Colonic mucosa (tissue), 4 donors: ENCODE measurements around the gene C16orf95. TPM values are rescaled to one million over a fixed set of nuclear protein-coding genes. Genes with fewer than 3 reads are reported as not detected.

Experiments used
- DNase-seq: peaks from one replicate; pipeline ENCODE4 v3.0.0-alpha.2; 2020
- H3K27ac ChIP-seq: fragments of 200-600 bp; one replicate; pipeline ENCODE4 v1.8.0; 2021
- H3K27me3 ChIP-seq: fragments of 200-600 bp; one replicate; pipeline ENCODE4 v1.8.0; 2021
- H3K36me3 ChIP-seq: fragments of 200-600 bp; one replicate; pipeline ENCODE4 v1.8.0; 2021
- H3K4me1 ChIP-seq: fragments of 200-600 bp; one replicate; pipeline ENCODE4 v1.8.0; 2021; ENCODE audit warnings: mild to moderate bottlenecking
- H3K4me3 ChIP-seq: fragments of 200-600 bp; one replicate; pipeline ENCODE4 v1.8.0; 2021
- H3K9ac ChIP-seq, 2 donors: one replicate each; pipeline ENCODE4 v1.7.0; 2013; ENCODE audit warnings: control low read depth in 2 of 2, low read depth in 2 of 2, low read length in 2 of 2
- H3K9me3 ChIP-seq: fragments of 200-600 bp; one replicate; pipeline ENCODE4 v1.8.0; 2021
- CTCF ChIP-seq: fragments of 200-600 bp; IDR thresholded peaks from one replicate; pipeline ENCODE4 v1.8.0; 2022; ENCODE audit warnings: antibody characterized with exemption, mild to moderate bottlenecking
- intact Hi-C: fragments of 100-400 bp; cut with DNase I; formaldehyde crosslinking; loops from one replicate; pipeline ENCODE4 v1.14.1; 2022
- total RNA-seq, 2 donors: library from RNA; stranded (reverse); fragmentation: NEBNext Ultra II Directional in 1 of 2; extraction: Animal tissue kit (Norgen Biotek cat#: 25700) in 1 of 2; gene quantifications; one replicate each; pipeline ENCODE4 v1.2.1, GENCODE V29; 2021
- donor health status: healthy.
- donor health status: DM: no; HTN: no; CAD: no.
- donor health status: DM: no; HTN: no; CAD: no.

The C16orf95 gene
- total RNA-seq, 2 donors from 2014 or later = 5.0 to 9.7 TPM

GRCh38 chr16:87295661-87296531 is 21.3 kb downstream of the C16orf95 start:
- peak; percentile 75 for DNase-seq

GRCh38 chr16:87295259-87295658 is 21.9 kb downstream of the C16orf95 start:
- H3K27me3 ChIP-seq = no peaks in the 10 kb centered on the region
- H3K9me3 ChIP-seq = no peaks in the 10 kb centered on the region
- peak; percentile 55 for DNase-seq
- H3K4me1 ChIP-seq = no peaks in the 10 kb centered on the region
- H3K27ac ChIP-seq = peak overlapping the region; percentile 62
- no peak overlapping the region for H3K4me3 ChIP-seq
- no peak for TF ChIP-seq CTCF
- H3K9ac ChIP-seq = no peak overlapping the region
- intact Hi-C loops = no loop called here
- no peaks in the 10 kb centered on the region for H3K36me3 ChIP-seq

More at GRCh38 chr16:87295661-87296531, 21.3 kb downstream of the C16orf95 start:
- Histone ChIP-seq H3K27me3 (no peaks in the 10 kb centered on the region), H3K9ac (no peak overlapping the region), H3K4me3 (no peak overlapping the region), H3K4me1 (no peaks in the 10 kb centered on the region), H3K9me3 (no peaks in the 10 kb centered on the region), H3K27ac (peak overlapping the region; percentile 62), H3K36me3 (no peaks in the 10 kb centered on the region)
- TF ChIP-seq CTCF = no peak
- intact Hi-C loops = no loop called here

GRCh38 chr16:87293990-87294389 is 23.2 kb downstream of the C16orf95 start:
- Histone ChIP-seq H3K4me1 (no peaks in the 10 kb centered on the region), H3K27ac (no peak overlapping the region), H3K36me3 (no peaks in the 10 kb centered on the region), H3K27me3 (no peaks in the 10 kb centered on the region), H3K4me3 (no peak overlapping the region), H3K9ac (no peak overlapping the region), H3K9me3 (no peaks in the 10 kb centered on the region)
- DNase-seq = no peak
- intact Hi-C loops = no loop called here
- no peak for TF ChIP-seq CTCF

GRCh38 chr16:87291944-87292343 is 25.2 kb downstream of the C16orf95 start:
- no peaks in the 10 kb centered on the region for H3K27me3 ChIP-seq
- no peak overlapping the region for H3K27ac ChIP-seq
- no peak for TF ChIP-seq CTCF
- no peak overlapping the region for H3K9ac ChIP-seq
- no peak for DNase-seq
- intact Hi-C loops = no loop called here
- no peak overlapping the region for H3K4me3 ChIP-seq
- no peaks in the 10 kb centered on the region for H3K9me3 ChIP-seq
- H3K4me1 ChIP-seq = no peaks in the 10 kb centered on the region
- no peaks in the 10 kb centered on the region for H3K36me3 ChIP-seq

GRCh38 chr16:87288753-87289362 is 28.3 kb downstream of the C16orf95 start:
- no peak for DNase-seq
- H3K4me3 ChIP-seq = no peak overlapping the region
- H3K9me3 ChIP-seq = no peaks in the 10 kb centered on the region
- no peak for TF ChIP-seq CTCF
- no peak overlapping the region for H3K27ac ChIP-seq
- intact Hi-C loops = no loop called here
- no peaks in the 10 kb centered on the region for H3K4me1 ChIP-seq
- no peaks in the 10 kb centered on the region for H3K27me3 ChIP-seq
- no peak overlapping the region for H3K9ac ChIP-seq
- no peaks in the 10 kb centered on the region for H3K36me3 ChIP-seq
